Testis (tissue), 2 donors: ENCODE measurements around the gene DPP10.

Source experiments
- POLR2A ChIP-seq: fragments of 450-650 bp; IDR thresholded peaks from one replicate; pipeline ENCODE4 v1.6.1; 2017; ENCODE audit warnings: antibody characterized with exemption, mild to moderate bottlenecking, moderate library complexity
- TF ChIP-seq, protein P1 (sequence below), 3 experiments: fragments of 450-650 bp in 2 of 3; fragments of 200-600 bp in 1 of 3; sonication (generic) in 1 of 3; IDR thresholded peaks; one replicate each; pipeline ENCODE4 v1.5.1; 2016 to 2019; ENCODE audit warnings: antibody characterized with exemption in 3 of 3, mild to moderate bottlenecking in 2 of 3, moderate library complexity in 1 of 3

- TF ChIP-seq, protein P1, sequence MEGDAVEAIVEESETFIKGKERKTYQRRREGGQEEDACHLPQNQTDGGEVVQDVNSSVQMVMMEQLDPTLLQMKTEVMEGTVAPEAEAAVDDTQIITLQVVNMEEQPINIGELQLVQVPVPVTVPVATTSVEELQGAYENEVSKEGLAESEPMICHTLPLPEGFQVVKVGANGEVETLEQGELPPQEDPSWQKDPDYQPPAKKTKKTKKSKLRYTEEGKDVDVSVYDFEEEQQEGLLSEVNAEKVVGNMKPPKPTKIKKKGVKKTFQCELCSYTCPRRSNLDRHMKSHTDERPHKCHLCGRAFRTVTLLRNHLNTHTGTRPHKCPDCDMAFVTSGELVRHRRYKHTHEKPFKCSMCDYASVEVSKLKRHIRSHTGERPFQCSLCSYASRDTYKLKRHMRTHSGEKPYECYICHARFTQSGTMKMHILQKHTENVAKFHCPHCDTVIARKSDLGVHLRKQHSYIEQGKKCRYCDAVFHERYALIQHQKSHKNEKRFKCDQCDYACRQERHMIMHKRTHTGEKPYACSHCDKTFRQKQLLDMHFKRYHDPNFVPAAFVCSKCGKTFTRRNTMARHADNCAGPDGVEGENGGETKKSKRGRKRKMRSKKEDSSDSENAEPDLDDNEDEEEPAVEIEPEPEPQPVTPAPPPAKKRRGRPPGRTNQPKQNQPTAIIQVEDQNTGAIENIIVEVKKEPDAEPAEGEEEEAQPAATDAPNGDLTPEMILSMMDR (IDR thresholded peaks at IDR 0.05): no peak
- no peak for TF ChIP-seq POLR2A
These were observed 1039.4 kb downstream of the DPP10 start for GRCh38 chr2:115481842-115482241.
